GM19463 (cell line): ENCODE measurements around the gene PRR7.
"Not testable (repeated sequence)": the region's sequence is repeated elsewhere in the genome, so short reads cannot be mapped to it uniquely, and the experiment has no call there.

Experiments used
- ATAC-seq: cut with Tn5 transposase; IDR thresholded peaks from one replicate; pipeline ENCODE4 v1.9.1; 2021; ENCODE audit warnings: mild to moderate bottlenecking, moderate library complexity; ENCODE audit not compliant: unreplicated experiment

PRR7 gene

GRCh38 chr5:177479774-177480173 is 33.2 kb downstream of the PRR7 start:
- no peak for ATAC-seq

GRCh38 chr5:177482359-177482795 is 35.8 kb downstream of the PRR7 start:
- ATAC-seq = no peak

- ATAC-seq = no peak
Observed at GRCh38 chr5:177483042-177483441, 36.4 kb downstream of the PRR7 start.

GRCh38 chr5:177483994-177484901 is 37.6 kb downstream of the PRR7 start:
- no peak for ATAC-seq

GRCh38 chr5:177484902-177485549 is 38.4 kb downstream of the PRR7 start:
- ATAC-seq = no peak

- not testable (repeated sequence) for ATAC-seq
Observed at GRCh38 chr5:177485753-177486152, 39.1 kb downstream of the PRR7 start.

- ATAC-seq = no peak
Observed at GRCh38 chr5:177486256-177486655, 39.6 kb downstream of the PRR7 start.

- ATAC-seq = no peak
Observed at GRCh38 chr5:177487144-177487543, 40.5 kb downstream of the PRR7 start.

GRCh38 chr5:177487975-177488374 is 41.4 kb downstream of the PRR7 start:
- ATAC-seq = no peak

GRCh38 chr5:177489119-177489716 is 42.6 kb downstream of the PRR7 start:
- no peak for ATAC-seq

GRCh38 chr5:177490311-177490991 is 43.8 kb downstream of the PRR7 start:
- no peak for ATAC-seq

- no peak for ATAC-seq
Observed at GRCh38 chr5:177490992-177491391, 44.4 kb downstream of the PRR7 start.

GRCh38 chr5:177491429-177491945 is 44.9 kb downstream of the PRR7 start:
- ATAC-seq = no peak

GRCh38 chr5:177491983-177492746 is 45.6 kb downstream of the PRR7 start:
- no peak for ATAC-seq

GRCh38 chr5:177492841-177493240 is 46.2 kb downstream of the PRR7 start:
- no peak for ATAC-seq

- no peak for ATAC-seq
Observed at GRCh38 chr5:177493795-177494345, 47.3 kb downstream of the PRR7 start.

GRCh38 chr5:177494346-177495195 is 48.0 kb downstream of the PRR7 start:
- peak; percentile 19 for ATAC-seq

- ATAC-seq = no peak
Observed at GRCh38 chr5:177495243-177496060, 48.8 kb downstream of the PRR7 start.
